Keratinocyte (primary cell): ENCODE results near the gene SPACA1.

Source experiments
- EZH2 ChIP-seq: IDR thresholded peaks from one replicate; pipeline ENCODE4 v1.6.1; 2012; ENCODE audit warnings: inconsistent platforms, mild to moderate bottlenecking, low read length, moderate library complexity
- TF ChIP-seq, protein P1 (sequence below), 3 experiments: IDR thresholded peaks in 1 of 3; conservative IDR thresholded peaks in 1 of 3; optimal IDR thresholded peaks in 1 of 3; 2 replicates in 2 of 3; 3 replicates in 1 of 3; pipeline versions ENCODE3 to v1.5.1; 2011; ENCODE audit warnings: low read length in 3 of 3, mild to moderate bottlenecking in 3 of 3, moderate library complexity in 2 of 3, control low read depth in 1 of 3, inconsistent platforms in 1 of 3; ENCODE audit not compliant: insufficient read depth in 2 of 3; ENCODE audit errors: extremely low read depth in 1 of 3

DNA sequence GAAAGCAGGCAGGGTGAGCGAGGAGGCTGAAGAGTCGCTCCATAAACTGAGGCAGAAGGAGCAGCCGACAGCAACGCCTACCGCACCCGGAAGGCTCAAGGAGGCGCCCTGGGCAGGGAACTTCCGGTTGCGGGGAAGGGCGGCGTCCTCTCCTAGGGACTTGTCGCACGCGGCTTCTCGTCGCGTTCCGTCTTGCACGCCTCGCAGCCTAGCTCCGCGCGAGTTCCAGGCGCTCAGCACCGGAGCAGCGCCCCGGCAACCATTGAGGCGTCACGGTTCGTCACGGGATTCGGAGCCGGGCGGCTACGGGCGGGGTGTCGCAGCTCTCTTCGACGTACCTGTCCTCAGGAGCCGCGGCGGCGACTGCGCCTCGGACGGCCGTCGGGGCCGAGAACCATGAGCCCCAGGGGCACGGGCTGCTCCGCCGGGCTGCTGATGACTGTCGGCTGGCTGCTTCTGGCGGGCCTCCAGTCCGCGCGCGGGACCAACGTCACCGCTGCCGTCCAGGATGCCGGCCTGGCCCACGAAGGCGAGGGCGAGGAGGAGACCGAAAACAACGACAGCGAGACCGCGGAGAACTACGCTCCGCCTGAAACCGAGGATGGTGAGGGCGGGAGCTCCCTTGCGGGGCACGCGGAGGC, at the start of gene SPACA1:
- TF ChIP-seq, protein P1, sequence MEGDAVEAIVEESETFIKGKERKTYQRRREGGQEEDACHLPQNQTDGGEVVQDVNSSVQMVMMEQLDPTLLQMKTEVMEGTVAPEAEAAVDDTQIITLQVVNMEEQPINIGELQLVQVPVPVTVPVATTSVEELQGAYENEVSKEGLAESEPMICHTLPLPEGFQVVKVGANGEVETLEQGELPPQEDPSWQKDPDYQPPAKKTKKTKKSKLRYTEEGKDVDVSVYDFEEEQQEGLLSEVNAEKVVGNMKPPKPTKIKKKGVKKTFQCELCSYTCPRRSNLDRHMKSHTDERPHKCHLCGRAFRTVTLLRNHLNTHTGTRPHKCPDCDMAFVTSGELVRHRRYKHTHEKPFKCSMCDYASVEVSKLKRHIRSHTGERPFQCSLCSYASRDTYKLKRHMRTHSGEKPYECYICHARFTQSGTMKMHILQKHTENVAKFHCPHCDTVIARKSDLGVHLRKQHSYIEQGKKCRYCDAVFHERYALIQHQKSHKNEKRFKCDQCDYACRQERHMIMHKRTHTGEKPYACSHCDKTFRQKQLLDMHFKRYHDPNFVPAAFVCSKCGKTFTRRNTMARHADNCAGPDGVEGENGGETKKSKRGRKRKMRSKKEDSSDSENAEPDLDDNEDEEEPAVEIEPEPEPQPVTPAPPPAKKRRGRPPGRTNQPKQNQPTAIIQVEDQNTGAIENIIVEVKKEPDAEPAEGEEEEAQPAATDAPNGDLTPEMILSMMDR (optimal IDR thresholded peaks at IDR 0.05 in 1 of 3, IDR thresholded peaks at IDR 0.05 in 1 of 3, conservative IDR thresholded peaks at IDR 0.05 in 1 of 3; ENCODE audit: extremely low read depth in 1 of 3, insufficient read depth in 2 of 3, low read length in 3 of 3) = no peak
- TF ChIP-seq EZH2 = no peak
